ENCODE results near the gene FARP1.
"Not testable (repeated sequence)": the region's sequence is repeated elsewhere in the genome, so short reads cannot be mapped to it uniquely, and the experiment has no call there.

FARP1 gene

GRCh38 chr13:98267080-98267912 is 124.4 kb downstream of the FARP1 start:
- no peak for DNase-seq

GRCh38 chr13:98269386-98269785 is 126.5 kb downstream of the FARP1 start:
- no peak for DNase-seq

DNA sequence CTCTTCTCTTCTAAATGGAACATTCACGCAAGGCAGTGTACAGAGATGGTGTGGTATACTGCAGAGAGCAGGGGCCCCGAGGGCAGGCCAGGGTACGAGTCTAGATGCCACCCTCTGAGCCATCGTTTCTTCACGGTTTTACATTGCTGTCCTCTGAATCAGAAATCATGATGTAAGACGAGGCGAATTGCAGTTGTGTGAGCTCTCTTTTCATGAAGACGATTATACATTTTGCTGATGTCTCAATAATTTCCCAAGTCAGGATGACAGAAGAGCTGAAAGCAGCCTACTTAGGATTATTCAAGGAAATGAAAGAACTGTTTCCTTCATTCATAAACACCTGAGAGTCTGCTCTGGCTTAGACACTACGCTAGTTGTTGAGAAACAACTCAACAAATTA is 127.9 kb downstream of the FARP1 start:
- no peak for DNase-seq

DNA sequence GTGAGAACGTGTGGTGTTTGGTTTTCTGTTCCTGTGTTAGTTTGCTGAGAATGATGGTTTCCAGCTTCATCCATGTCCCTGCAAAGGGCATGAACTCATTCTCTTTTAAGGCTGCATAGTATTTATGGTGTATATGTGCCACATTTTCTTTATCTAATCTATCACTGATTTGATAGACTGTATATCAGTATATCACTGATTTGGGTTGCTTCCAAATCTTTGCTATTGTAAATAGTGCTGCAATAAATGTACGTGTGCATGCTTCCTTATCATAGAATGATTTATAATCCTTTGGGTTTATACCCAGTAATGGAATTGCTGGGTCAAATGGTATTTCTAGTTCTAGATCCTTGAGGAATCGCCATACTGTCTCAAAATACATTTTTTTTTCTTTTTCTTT is 128.8 kb downstream of the FARP1 start:
- not testable (repeated sequence) for DNase-seq

DNA sequence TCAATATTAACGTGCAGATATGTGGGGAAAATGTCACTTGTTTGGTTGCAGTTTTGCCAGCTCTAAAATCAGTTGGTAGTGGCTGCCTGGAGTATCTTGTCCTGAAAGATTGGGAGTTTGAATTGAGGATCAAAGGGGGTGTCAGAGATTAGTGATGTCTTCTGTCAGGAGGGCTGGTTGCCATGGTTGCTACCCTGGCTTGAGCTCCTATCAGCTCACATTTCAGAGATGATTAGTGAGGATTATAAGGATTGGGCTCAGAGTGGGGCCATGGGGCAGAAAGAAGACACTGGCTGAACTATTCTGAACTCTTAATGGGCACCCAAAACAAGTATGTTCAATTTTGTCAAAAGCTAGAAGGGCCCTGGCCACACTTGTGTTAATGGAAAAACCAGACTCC is 129.7 kb downstream of the FARP1 start:
- DNase-seq, result no peak

DNA sequence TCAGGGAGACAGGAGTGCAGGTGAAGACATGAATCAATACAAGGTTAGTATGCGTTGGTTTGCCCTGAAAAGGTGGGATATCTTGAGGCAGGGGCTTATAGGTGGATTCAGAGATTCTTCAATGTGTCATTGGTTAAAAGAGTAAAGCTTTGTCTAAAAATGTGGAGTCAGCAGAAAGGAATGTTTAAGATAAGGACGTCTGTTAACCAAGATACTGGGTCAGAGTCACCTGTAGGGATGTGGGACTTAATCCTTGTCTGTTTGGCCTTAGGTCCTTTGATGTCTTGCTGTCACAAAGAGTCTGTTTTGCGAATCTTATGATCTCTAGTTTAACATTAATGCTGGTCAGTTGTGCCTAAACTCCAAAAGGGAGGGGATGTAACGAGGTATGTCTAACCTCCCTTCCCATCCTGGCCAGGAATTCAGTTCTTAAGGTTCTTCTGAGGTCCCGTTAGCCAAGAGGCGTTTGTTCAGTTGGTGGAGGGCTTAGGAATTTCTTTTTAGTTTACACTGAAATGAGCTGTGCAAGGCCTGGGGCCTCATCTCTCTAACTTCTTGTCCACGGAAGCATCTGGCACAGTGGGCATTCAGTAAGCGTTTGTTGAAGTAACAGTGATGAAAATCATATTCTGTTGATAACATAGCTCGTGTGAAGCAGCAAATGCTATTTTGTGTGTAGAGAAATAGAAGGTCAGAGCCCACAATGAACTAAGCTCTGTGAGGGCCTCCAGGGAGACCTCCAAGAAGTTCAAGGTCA is 130.4 kb downstream of the FARP1 start:
- DNase-seq, result no peak

GRCh38 chr13:98273824-98274742 is 131.2 kb downstream of the FARP1 start:
- DNase-seq, result no peak

DNA sequence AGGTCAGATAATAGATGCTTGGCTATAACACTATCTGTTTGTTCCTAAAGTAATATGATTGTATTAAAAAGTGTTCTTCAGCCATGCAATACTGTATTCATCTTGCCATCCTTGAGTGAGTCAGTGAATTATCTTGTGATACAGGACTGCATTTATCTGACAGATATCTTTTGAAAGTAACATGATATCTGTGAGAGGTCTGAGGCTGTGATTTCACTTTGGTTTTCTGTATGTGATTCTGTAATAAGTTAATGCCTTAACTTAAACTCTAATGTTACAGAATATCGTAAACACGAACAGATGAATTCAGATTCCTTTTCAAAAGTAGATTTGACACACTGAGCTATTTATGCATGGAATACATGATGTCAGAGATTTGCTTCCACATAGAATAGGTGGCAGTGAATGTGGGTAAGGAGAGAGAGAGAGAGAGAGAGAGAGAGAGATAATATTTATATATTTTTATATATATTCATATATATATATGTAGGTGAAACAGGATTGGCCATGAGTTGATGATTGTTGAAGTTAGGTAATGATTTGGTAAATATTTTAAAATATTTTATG is 132.1 kb downstream of the FARP1 start:
- no peak for DNase-seq

DNA sequence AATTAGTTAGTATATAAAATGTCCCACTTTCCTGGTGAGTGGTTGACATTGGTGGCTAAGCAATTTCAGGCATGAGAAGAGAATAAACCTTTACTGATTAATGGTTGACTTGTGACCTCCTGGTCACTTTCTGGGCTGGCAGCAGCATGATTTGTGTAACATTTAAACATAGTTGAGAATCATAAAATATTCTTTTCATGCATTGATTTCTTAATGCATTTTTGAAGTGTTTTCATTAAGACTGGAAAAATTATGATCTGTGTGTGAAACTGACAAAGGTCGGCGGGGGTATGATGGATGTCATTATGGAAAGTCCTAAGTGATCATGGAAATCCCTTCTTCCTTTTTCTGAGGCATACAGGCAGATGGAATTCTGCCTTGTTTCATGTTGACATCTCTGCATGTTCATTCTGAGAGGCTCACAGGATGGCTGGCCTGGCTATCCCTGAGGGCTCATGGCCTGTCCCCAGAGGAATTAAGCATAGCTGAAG is 132.8 kb downstream of the FARP1 start:
- no peak for DNase-seq

- DNase-seq, result no peak
These were observed 133.6 kb downstream of the FARP1 start for GRCh38 chr13:98276486-98276885.

GRCh38 chr13:98278068-98278724 is 135.3 kb downstream of the FARP1 start:
- no peak for DNase-seq

DNA sequence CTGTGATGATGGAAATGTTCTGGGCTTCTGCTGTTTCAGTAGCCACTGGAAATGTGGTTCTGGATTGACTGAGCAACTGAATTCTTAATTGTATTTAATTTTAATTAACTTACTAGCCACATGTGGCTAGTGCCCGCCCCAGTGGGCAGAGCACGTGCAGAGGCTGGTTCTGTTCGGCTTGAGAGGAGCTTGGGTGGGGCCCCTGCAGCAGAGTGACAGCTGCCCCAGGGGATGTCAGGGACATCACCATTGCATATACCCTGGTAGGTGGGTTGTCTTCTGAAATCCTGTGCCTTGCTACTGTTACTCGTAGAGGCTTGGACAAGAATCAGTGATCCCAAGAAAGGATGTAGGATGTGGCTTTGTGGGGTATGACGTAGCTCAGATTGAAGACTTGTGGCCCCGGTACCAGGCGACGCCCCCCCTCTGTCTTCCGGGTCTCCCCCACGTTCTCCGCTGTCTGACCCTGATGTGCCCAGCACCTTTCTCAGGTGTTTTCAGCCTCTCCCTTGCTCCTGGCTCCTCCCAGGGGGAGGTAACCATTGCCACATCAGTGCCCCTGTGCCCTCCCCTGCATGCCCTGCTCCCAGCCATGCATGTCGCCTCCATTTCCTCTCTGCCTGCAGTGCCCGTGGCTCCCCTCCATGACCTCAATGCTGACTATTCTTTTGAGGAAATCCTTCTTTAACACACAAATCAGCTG is 136.7 kb downstream of the FARP1 start:
- no peak for DNase-seq

GRCh38 chr13:98280176-98280510 is 137.2 kb downstream of the FARP1 start:
- DNase-seq, result no peak

DNA sequence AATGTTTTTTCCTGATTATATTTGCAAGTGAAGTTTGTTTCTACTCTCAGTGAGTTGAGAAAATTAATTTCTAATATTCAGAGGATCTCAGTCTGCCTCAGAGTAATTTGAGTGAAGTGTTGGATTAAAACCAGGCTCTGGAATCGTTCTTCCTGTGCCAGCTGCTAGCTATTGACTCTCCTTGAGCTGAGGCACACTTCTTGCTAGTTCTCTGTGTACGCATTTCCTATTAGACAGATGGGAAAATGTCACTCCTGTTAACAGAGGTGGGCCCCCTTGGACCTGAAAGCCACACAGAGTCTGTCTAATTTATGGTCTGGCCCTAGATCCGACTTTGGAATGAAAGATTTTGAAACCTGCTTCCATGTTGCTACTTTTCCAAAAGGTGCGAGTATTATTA is 141.8 kb downstream of the FARP1 start:
- no peak for DNase-seq

GRCh38 chr13:98285317-98285716 is 142.4 kb downstream of the FARP1 start:
- no peak for DNase-seq

GRCh38 chr13:98285852-98286594 is 143.1 kb downstream of the FARP1 start:
- DNase-seq, result no peak

GRCh38 chr13:98286799-98287198 is 143.9 kb downstream of the FARP1 start:
- no peak for DNase-seq

- DNase-seq, result no peak
These were observed 145.3 kb downstream of the FARP1 start for GRCh38 chr13:98288211-98288610.

DNA sequence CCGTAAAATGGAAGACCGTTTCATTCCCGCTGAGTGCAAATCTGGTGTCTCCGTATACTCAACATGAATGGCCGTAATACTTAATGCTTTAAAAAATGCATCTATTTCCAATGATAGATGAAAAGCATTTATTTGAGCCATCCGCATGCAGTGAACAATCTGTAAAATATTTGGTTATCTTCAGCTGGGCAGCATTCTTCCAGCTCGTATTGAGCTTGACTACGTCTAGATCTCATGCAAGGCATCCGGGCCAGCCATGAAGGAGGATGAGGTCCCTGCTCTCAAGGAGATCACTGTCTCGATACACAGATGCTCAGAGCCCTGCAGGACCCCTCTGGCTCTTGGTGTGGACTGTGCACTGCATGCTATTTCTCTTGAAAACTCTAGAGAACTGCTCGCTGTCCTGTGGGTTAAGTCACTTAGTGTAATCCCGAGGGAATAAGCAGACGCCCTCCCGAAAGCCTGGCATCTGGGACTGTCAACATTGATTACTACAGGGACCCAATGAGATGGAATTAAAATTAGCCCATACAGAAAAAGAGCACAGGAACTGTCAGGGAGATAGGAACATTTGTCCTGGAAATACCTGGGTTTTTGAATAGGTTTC is 146.5 kb downstream of the FARP1 start:
- no peak for DNase-seq

DNA sequence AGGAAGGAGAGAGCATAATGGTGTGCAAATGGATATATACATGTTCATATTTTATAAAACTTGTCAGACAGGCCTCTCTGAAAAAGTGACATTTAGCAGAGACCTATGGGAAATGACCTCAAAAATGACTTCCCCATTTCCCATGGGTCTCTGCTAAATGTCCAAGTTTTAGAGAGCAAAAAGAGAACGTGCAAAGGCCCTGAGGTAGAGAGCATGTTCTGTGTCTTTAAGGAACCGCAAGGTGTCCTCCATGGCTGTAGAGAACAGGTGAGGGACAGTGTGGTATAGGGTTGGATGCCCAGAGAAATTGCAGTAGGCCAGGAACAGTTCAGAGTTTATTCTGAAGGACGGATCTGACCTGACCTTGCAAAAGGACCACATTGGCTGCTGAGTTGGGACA is 147.4 kb downstream of the FARP1 start:
- no peak for DNase-seq
